ENCODE results near the gene OTX2.

The OTX2 gene

GRCh38 chr14:56812364-56813141 is 2.3 kb upstream of the OTX2 start:
- DNase-seq (ENCODE audit: low read depth) = no peak

DNA sequence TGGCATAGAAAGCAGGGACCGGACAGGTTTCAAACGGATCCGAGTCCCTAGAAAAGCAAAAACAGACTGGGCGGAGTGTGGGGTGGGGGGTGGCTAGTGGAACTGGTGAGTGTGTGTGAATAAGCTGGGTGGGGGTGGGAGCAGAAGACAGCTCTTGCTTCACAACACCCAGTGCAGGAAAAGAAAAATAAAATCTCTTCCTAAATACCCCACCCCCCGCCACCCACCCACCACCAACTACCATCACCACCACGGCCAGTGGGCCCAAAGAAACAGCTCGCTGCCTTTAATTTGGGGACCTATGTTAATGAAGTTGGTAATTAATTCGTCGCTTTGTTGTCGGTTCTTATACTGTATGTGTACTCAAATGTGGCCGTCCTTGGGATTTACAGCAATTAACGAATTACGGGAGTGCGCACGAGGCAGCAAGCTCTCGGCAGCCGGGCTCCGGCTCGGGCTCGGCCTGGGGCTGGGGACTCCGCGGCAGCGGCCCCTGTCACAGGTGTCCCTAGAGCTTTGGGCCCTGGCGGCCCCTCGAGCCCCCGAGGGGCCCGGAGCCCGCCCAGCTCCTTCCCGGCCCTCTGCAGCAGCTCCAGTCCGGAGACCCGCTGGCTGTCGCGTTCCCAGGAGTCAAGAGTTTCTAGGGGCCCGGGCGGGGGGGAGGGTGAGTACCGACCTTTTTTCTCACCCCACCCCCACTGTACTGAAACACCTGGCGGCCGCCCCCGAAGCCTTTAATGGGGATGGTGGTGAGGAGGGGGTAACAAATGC is 1.5 kb upstream of the OTX2 start:
- no peak for DNase-seq (ENCODE audit: low read depth)

GRCh38 chr14:56810836-56811592 is 735 bp upstream of the OTX2 start:
- no peak for DNase-seq (ENCODE audit: low read depth)

- no peak for DNase-seq (ENCODE audit: low read depth)
Observed at GRCh38 chr14:56809270-56810146, 771 bp downstream of the OTX2 start.

DNA sequence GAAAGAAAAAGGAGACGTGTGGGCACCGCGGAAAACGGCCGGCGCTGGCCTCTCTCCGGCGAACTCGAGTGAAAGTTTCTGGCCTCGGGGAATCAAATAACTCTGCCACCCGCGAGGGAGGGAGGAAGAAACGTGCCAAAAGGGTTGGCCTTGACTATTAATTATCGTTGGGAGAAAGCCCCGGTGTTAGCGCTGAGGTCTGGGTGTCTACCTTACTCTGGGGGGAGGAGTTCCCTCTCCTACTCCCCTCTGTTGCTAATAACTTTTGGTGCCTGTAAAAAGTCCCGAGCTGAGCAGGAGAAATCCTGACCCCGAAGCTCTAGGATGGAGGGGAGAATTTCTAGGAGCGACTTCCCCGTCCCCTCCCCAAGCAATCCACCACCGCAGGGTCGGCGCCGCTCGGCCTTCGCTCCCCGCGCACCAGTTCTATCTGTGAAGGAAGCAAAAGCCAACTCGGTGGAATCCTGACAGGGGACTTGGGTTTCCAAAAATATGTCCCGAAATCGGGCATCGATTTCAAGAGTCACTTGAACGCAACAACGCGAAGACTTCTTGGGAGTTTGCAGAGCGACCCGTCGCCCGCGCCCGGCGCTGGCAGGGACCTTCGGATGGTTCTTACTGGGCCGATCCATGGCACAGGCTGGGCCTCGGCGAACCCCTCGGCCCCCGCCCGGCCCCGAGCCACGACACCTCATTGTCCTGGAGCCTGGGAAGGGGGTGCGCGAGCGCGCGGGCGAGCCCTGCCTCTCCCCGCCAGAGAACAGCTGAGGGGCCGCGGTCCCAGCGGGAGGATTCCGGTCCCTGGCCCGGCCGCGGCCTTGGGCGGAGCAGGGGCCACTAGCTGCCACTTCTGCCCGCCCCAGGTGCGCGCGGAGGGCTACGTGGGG is 1.7 kb downstream of the OTX2 start:
- no peak for DNase-seq (ENCODE audit: low read depth)

DNA sequence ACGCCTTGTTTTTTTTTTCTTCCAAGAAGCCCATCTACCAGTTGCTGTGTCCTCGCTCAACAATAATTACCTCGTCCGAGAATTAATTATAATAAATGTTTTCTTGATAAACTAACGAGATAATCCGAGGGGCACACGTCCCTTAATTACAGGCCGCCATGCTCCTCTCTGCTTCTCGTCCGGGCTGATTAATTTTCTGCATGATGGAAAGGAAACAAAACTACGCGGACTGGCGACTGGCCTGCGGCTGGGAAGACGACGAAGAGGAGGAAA is 2.2 kb downstream of the OTX2 start:
- no peak for DNase-seq (ENCODE audit: low read depth)

DNA sequence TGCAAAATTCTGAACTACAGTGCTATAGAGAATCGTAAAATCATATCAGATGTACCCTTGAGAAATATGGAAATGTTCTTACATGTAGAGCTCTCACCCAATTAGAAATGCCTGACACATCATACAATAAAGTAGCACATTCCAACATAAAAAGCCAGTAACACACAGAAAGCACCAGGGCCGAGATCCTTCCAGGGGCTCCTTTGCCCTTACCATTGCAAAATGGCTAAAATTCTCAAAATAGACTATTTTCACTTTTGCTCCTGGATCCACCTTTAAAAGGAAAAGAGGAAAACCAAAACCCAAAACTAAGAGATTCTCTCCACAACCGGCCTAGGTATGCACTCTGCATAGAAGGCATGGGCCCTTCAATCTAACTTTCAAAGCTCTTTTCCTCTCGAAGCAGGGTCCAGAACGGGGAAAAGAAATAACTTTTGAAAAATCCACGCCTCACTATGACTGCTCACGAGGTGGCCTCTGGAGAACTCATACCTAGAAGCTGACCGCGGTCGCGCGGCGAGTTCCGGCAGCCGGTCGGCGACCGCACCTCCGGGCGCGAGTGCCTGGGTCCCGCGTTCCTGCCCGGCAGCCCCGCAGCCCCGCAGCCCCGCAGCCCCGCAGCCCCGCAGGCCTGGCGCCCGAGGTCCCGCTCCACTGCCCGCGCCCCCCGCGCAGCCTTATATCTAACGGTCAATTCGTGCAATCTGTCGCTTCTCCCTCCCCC is 2.7 kb downstream of the OTX2 start:
- no peak for DNase-seq (ENCODE audit: low read depth)

DNA sequence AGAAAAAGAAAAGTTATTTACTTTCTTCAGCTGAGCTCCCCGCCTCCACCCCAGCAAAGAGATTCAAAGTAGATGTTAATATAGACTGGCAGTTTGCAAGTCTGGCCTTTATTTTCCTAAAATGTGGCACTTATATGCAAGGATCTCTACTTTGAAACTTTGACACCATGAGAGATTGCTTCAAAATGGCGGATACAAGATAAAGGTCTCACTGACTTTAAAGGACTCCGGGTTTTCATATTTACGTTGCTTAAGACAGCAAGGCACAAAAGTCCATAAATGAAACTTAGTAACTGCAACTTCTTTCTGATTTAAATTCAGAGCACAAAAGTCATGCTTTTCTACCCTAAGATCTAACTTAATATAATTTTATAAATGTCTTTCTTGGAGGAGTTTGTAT is 3.5 kb downstream of the OTX2 start:
- DNase-seq (ENCODE audit: low read depth) = no peak

DNA sequence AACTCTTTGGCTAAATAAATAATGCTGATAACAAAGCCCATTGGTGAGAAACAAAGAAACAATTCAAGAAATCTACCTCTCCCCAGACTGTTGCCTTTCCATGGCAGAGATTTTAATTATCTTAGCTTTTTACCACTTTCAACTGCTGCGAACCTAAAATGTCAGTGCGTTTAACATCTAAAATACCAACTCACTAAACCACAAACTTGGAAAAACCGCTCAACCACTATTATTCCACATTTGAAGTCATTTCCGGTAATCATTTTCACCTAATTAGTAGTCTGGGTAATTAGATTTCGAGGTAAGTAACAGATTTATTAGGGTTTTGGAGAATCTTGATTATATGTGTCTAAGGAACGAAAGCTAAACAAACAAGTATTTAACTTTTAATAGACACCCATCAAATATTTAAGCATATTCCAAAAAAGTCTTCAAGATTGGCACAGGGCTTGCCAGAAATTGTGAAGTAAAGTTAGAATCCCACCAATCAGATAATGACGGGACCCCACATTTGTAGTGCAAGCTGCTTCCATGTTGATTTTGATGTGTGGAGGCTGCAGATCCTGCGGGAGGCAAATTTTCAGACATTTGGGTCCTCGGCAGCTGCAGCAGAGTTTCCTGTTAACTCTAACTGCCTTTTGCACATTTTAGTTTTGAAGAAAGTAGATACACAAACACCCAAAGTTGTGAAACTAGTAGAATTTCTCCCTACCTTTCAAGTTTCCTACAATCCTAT is 4.1 kb downstream of the OTX2 start:
- DNase-seq (ENCODE audit: low read depth) = no peak

DNA sequence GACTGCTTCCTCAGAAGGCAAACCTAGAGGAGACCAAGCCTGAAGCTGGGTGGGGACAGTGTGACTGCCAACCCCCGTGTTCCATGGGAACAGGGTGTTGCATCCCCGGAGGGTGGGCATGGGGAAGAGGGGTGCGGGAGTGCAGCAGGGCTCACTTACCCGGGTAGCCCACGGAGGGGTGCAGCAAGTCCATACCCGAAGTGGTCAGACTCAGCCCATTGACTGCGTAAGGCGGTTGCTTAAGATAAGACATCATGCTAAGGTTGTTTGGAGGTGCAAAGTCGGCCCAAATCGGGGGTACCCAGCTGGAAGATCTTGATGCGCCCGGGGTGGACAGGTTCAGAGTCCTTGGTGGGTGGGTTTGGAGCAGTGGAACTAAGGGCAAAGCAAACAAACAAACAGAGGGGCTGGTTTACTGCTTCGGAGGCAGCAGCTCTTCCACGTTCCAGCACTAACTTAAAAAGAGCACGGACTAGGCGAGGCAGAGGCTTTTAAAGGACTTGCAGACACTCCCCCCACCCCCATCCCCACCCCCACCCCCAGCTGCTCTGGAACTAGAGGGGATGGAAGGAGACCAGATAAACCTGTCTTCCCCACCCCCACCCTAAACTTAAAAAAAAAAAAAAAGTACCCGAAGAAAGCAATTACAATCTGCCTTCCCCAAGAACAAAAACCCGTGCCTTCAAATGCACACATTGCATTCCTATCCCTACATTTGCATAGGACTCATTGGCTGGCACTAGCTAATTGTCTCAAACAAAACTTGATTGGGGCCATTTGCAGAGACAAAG is 4.9 kb downstream of the OTX2 start:
- DNase-seq (ENCODE audit: low read depth) = no peak

DNA sequence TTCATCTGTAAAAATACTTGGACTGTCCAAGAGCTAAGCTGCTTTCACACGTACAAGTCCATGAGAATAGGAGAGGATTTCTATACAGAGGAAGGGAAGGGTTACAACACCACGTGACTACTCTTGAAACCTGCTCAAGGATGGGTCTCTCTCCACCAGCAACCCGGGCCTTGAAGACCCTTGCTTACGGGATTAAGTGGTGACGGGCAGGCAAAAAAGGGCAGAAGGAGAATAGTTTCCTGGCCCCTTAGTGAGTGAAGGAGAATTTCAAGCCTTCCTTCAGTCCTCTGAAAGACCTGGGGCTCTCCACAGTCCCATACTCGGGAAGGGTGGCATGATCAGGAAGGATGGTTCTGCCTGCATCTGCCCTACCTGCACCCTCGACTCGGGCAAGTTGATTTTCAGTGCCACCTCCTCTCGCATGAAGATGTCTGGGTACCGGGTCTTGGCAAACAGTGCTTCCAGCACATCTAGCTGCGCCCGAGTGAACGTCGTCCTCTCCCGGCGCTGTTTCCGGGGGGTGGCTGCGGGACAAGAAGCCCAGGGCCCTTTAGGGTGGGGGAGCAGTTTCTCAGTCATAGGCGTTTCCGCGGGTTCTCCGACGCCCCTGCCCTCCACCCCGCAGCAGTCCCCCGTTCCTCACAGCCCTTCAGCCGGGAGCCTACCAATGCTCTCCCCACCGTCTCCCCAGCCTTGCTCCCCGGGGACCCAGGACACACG is 6.3 kb downstream of the OTX2 start:
- no peak for DNase-seq (ENCODE audit: low read depth)

GRCh38 chr14:56801920-56802319 is 8.4 kb downstream of the OTX2 start:
- DNase-seq (ENCODE audit: low read depth) = no peak

DNA sequence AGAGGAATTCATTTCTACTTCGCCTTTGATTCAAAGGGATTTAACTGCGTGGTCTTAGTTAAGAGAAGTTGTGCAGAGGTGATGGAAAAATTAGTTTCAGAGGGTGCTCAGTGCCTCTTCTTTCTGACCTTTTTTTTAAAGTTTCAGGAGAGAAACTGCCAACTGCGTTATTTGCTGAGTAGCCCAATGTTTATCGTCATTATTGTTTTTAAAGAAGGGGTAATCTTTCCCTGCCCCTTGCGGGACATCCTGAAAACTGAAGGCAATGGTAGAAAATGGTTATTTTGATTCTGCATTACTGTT is 11.0 kb downstream of the OTX2 start:
- DNase-seq (ENCODE audit: low read depth) = no peak

DNA sequence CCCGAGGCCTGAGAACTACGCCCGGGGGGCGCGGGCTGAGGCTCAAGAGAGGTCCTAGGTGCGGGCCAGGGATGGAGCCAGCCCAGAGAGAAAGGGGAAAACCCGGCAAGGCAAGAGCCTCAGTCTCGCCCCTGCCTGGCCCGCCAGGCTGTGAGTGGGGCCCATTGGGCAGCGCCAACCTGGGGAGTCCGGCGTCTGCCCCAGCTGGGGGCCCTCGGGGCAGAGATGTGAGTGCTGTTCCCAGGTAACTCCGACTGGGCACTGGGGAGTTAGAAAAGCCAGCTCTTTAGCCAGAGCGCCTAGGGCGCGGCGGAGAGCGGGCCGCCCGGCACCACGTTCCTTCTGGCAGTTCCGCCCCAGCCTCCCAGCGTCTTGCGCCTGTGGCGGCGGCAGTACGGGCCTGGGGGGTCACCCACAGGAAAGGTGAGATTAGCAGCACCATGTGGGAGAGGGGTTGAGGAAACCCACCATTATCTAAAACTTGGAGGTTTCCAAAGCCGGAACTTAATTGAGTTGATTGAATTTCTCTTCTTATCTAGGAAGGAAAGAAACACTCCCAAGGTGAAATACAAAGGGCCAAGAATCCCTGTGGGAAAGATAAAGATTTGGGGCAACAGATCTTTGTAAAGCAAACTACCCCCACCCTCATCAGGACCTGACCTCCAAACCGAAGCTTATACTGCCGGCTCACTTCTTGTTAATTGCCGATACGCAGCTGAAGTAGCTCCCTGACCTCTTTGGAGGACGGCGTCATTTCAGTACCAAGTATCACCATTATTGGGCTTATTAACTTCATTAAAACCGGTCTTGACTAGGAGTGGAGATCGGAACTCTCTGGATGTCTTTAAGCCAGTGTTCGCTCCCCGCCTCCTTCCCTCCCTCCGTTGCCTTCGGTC is 11.6 kb downstream of the OTX2 start:
- no peak for DNase-seq (ENCODE audit: low read depth)

GRCh38 chr14:56797569-56798446 is 12.5 kb downstream of the OTX2 start:
- DNase-seq (ENCODE audit: low read depth) = no peak

GRCh38 chr14:56797003-56797568 is 13.2 kb downstream of the OTX2 start:
- no peak for DNase-seq (ENCODE audit: low read depth)
